Right ventricle myocardium superior (tissue), 1 donor: ENCODE results near the gene KMT5B. TPM values are rescaled to one million over a fixed set of nuclear protein-coding genes. Genes with fewer than 3 reads are reported as not detected.

ENCODE experiments used
- ATAC-seq: fragments of 200-7000 bp; cut with Tn5 transposase; one replicate; pipeline ENCODE4 v1.9.1; 2020; ENCODE audit warnings: mild to moderate bottlenecking; ENCODE audit not compliant: poor library complexity
- DNase-seq: peaks from one replicate; pipeline ENCODE4 v3.0.0-alpha.2; 2020
- intact Hi-C: fragments of 100-400 bp; cut with DNase I; formaldehyde crosslinking; loops from one replicate; pipeline ENCODE4 v1.11.2; 2022
- total RNA-seq: library from RNA; stranded (reverse); fragmentation: NEBNext Ultra II Directional; extraction: Animal tissue kit (Norgen Biotek cat#: 25700); gene quantifications from one replicate; pipeline ENCODE4 v1.2.1, GENCODE V29; 2021
- donor health status: DM: no; HTN: yes; CAD: no; lungs with severe emphysema.

The KMT5B gene
- total RNA-seq, 1 donor from 2014 or later = 22.5 TPM

- ATAC-seq = no peak
- DNase-seq = no peak
- intact Hi-C loops = no loop called here
Measured at GRCh38 chr11:68136866-68137265, 76.2 kb downstream of the KMT5B start.

GRCh38 chr11:68135161-68135560 lies 77.9 kb downstream of the KMT5B start:
- ATAC-seq = no peak
- intact Hi-C loops = no loop called here

GRCh38 chr11:68133761-68134160 lies 79.3 kb downstream of the KMT5B start:
- intact Hi-C loops = no loop called here
- ATAC-seq (no peak), DNase-seq (no peak)

More at GRCh38 chr11:68135161-68135560, 77.9 kb downstream of the KMT5B start:
- no peak for DNase-seq

- DNase-seq (no peak), ATAC-seq (no peak)
- intact Hi-C loops = no loop called here
Measured at GRCh38 chr11:68130121-68130520, 83.0 kb downstream of the KMT5B start.

- DNase-seq = peak; percentile 78
- ATAC-seq = peak; percentile 79
- intact Hi-C loops = loop anchor here (10.0 kb wide), 1 partner anchor 94 kb away; the partner anchor contains the start of genes NDUFS8 and TCIRG1
Measured at GRCh38 chr11:68128682-68129327, 84.3 kb downstream of the KMT5B start.

- ATAC-seq = peak; percentile 83
- DNase-seq = peak; percentile 67
- intact Hi-C loops = loop anchor here (10.0 kb wide), 1 partner anchor 93 kb away; the partner anchor contains the start of genes NDUFS8 and TCIRG1
Measured at GRCh38 chr11:68127714-68128681, 85.1 kb downstream of the KMT5B start.

DNA sequence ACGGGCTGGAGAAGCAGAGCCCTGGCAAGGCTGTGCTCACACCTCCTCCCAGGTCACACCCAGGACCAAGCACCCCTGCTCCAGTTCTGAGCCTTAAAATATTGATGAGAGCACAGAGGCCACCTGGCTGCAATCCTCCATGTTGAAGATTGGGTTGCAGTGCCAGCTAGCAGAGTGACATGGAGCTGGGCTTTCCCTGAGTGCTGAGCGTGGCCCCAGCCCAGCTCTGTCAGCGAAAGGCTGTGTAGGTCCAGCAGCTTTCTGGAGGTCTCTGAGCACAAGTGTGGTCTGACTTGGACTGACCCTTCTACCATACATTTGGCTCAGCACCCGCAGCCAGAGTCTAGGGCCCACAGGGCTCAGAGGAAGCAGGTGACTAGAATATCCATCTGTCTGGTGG lies 87.9 kb downstream of the KMT5B start:
- ATAC-seq (no peak), DNase-seq (no peak)
- intact Hi-C loops = loop anchor here (10.0 kb wide), 1 partner anchor 90 kb away; the partner anchor contains the start of genes NDUFS8 and TCIRG1

DNA sequence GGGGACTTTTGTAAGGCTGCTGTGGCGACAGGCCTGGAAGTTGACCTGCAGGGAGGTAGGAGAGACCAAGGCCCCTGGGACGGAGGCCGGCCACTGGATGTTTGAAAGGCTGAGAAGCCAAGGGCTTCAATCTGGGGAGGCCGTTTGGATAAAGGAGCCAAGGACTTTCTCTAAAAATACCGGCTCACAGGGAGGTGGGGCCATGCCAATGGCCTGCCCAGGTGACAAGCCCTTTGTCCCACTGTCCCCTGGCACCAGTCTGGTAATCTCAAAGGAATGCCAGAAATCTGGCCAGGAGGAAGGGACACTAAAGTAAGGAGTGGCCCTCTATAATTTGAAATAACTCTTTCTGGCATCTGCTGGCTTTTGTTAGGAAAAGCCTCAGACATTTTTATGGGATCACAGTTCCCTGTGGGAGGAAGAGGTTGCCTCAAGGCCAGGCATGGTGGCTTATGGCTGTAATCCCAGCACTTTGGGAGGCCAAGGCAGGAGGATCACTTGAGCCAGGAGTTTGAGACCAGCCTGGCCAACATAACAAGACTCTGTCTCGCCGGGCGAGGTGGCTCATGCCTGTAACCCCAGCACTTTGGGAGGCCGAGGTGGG lies 90.1 kb downstream of the KMT5B start:
- peak; percentile 11 for ATAC-seq
- DNase-seq = peak; percentile 67

GRCh38 chr11:68121067-68121899 lies 91.8 kb downstream of the KMT5B start, which contains the start of gene CHKA:
TSS of gene CHKA (minus strand) at chr11:68121388. CDS start at chr11:68121177, 211 bp downstream.
- DNase-seq (peak; percentile 96), ATAC-seq (peak; percentile 96)
- intact Hi-C loops = loop anchor here (10.0 kb wide), 1 partner anchor 86 kb away; the partner anchor contains the start of genes NDUFS8 and TCIRG1

More for the DNA sequence above, 90.1 kb downstream of the KMT5B start:
- intact Hi-C loops = loop anchor here (10.0 kb wide), 1 partner anchor 88 kb away; the partner anchor contains the start of genes NDUFS8 and TCIRG1

GRCh38 chr11:68120273-68121066 lies 92.6 kb downstream of the KMT5B start:
- ATAC-seq (no peak), DNase-seq (peak; percentile 79)
- intact Hi-C loops = loop anchor here (10.0 kb wide), 1 partner anchor 86 kb away; the partner anchor contains the start of genes NDUFS8 and TCIRG1

GRCh38 chr11:68118706-68119448 lies 94.2 kb downstream of the KMT5B start:
- intact Hi-C loops = no loop called here
- ATAC-seq = no peak
- DNase-seq = no peak

DNA sequence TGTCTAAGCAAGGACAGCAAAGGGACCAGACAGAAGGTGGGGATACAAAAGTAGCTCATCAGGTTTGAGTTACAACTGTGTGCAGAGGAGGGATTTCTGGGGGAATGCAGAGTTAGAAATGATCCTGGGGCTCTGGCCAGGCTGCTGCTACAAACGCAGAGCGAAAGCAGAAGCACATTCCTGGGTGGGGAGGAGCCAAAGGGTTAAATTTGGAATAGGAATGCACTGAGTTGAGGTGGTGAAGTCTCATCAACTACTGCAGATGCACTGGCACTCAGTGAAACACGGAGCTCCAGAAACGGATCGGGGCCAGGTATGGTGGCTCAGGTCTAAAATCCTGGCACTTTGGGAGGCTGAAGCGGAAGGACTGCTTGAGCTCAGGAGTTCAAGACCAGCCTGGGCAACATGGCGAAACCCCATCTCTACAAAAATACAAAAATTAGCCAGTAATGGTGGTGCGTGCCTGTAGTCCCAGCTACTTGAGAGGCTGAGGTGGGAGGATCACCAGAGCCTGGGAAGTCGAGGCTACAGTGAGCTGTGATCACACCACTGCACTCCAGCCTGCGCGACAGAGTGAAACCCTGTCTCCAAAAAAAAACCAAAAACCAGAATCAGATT lies 95.1 kb downstream of the KMT5B start:
- intact Hi-C loops = no loop called here
- no peak for DNase-seq
- ATAC-seq = no peak

GRCh38 chr11:68116974-68117373 lies 96.1 kb downstream of the KMT5B start:
- DNase-seq (no peak), ATAC-seq (no peak)
- intact Hi-C loops = no loop called here

GRCh38 chr11:68116126-68116525 lies 97.0 kb downstream of the KMT5B start:
- ATAC-seq (no peak), DNase-seq (no peak)
- intact Hi-C loops = no loop called here

GRCh38 chr11:68115285-68115684 lies 97.8 kb downstream of the KMT5B start:
- DNase-seq (no peak), ATAC-seq (peak; percentile 33)
- intact Hi-C loops = no loop called here

DNA sequence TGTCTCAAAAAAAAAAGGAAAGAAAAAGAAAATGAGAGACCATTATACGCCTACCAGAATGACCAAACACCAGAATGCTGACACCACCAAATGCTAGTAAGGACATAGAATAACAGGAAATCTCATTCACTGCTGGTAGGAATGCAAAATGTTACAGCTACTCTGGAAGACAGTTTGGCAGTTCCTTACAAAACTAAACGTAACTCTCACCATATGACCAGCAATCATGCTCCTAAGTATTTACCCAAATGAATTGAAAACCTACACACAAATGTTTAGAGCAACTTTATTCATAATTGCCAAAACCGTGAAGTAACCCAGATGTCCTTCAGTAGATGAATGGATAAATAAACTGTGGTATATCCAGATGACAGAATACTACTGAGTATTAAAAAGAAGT lies 99.1 kb downstream of the KMT5B start:
- no peak for DNase-seq
- no peak for ATAC-seq
- intact Hi-C loops = no loop called here
